ENCODE results near the gene TRAF3IP1.
A peak's percentile ranks its signal among the peaks of the same experiment; 100 is the strongest.

Gene TRAF3IP1

GRCh38 chr2:238287737-238288649, 32.3 kb upstream of the TRAF3IP1 start, which contains the start of gene PER2:
Gene PER2, minus strand, starts transcription at chr2:238288610. Its CDS starts 10,674 bp downstream, at chr2:238277936.
- no peak for DNase-seq

GRCh38 chr2:238288650-238289573, 31.4 kb upstream of the TRAF3IP1 start:
- DNase-seq, result peak; percentile 97

DNA sequence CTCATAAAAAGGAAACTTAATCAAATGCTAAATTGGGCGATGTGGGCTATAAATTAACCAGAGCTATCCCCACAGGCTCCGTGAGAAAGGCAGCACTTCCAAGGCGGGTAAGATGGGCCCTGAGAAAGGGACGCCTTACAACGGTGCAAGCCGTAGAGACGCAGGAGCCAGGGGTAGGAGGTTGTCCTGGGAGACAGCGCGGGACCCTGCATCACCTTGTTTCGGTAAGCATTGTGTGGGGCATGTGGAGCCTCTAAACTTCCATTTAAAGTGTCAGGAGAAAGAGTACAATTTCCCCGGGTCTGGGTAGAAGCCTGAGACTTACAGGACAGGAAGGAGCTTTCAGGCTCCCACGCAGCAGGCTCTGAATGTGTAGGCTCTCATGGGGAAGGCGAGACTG, 30.7 kb upstream of the TRAF3IP1 start:
- DNase-seq, result no peak

DNA sequence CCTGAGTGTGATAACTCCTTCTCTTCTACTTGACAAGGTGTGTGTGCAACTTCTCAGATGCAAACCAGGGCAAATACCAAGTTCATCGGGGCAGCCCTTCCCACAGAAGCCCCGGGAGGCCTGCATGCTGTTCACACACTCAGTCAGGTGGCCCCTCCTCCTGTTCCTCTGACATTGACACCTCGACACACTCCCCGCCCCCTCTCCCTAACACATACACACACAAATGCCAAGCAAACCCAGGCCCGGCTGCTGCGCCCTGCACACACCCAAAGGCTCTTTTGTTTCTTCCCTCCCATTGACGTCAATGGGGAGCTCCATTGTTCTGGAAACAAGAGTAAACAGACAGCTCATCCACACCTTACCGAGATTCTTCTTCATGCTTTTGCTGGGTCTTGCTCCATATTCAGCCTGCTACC, 30.2 kb upstream of the TRAF3IP1 start:
- DNase-seq, result peak; percentile 71

GRCh38 chr2:238290715-238291549, 29.4 kb upstream of the TRAF3IP1 start:
- no peak for DNase-seq

- DNase-seq, result no peak
These were observed 28.6 kb upstream of the TRAF3IP1 start for GRCh38 chr2:238291550-238292281.

DNA sequence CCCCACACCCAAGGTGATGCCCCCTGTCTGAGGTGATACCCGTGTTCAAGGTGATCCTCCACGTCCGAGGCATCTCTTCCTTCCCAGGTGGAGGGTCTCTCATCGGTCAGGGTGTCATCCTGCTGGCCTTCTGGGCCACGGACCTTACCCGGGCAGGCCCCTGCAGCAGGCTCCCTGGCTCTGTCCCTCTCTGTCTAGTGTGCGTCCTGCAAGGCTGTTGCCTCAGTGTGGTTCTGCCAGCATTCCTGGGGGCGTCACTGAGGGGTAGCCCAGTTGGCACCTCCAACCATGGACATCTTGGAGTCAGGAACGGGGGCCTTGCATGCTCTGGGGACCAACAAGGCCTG, 26.3 kb upstream of the TRAF3IP1 start:
- no peak for DNase-seq

DNA sequence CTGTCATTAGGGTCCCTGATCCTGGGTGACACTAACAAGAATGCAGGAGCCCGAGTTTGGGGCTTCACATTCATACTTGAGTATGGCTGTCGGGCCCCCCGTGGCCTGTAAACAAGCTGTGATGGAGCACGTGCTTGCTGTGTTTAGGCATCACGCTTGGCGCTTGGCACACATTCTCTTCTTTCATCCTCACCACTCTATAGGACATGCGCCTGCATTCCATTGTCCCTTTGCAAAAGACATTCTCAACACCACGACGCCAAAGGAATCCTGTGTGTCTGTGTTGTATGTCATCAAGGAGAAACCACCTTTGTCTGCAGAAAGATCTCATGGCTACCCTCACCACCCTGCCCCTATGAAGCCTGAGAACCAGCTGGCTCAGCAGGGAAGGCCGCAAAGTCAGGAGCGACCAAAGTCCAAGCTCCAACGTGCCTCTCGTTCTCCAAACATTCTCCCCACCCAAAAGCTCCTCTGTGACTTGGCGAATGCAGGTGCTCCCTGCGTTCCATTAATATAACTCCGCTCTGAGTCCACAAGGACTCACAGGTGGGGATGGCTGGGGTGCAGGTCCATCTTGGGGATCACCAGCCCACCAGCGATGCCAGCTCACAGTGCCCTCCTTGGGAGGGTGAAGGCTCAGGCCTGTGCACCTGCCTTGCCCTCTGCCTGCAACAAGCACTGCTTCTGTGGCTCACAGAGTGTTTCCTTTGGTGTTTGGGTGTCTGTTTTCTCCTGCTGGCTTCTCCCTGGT, 25.8 kb upstream of the TRAF3IP1 start:
- DNase-seq, result no peak

- DNase-seq, result no peak
These were observed 24.9 kb upstream of the TRAF3IP1 start for GRCh38 chr2:238295144-238296112.

DNA sequence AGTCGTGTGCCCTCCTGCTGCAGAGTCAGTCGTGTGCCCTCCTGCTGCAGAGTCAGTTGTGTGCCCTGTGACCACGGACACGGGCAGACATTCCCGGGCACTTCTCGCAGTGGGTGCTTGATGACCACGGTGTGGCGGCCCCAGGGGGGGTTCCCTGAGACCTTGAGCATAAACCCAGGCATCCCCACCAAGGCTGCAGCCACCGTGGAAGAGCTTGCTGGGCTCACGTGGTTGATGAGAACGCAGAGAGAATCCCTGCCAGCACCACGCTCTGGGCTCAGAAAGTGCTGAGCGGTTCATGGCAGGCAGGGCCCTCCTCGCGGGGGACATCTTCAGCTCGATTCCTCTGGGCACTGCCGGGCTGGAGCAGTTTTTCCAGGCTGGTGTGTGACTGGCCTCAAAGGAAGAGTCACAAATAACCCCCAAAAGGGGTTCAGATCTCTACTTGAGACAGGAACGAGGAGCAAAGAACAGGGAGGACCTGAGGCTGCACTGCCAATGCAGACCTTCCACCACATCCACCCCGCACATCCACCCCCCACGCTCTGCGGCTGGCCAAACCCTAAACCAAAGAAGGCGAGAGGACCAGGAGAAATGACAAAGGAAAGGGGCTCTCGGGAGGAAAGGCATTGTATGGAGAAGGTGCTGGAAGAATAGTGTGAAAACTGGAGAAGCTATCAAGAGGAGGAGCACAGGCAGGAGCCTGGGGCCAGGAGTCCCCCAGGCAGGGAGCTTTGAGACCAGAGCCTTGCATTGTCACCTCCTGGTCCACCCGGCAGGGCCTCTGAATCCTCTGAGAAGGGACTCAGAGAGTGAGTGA, 23.5 kb upstream of the TRAF3IP1 start:
- no peak for DNase-seq

- no peak for DNase-seq
These were observed 20.5 kb upstream of the TRAF3IP1 start for GRCh38 chr2:238299803-238300202.

DNA sequence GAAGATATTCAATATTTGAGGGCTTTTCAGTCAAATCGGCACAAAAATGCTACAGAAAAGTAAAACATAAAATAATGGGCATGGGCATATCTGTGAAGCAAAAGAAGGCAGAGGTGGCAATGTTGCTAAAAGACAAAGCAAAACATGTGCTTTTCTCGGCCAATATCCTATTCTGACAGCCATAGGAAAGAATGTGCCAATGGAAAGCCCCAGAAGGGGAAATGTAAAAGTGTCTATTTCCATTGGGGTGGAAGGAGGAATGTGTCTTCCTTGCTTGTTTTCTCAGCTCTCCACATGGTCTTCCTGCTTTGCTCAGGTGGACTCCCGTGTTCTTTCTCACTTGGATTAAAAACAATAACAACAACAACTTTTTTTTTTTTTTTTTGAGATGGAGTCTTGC, 18.2 kb upstream of the TRAF3IP1 start:
- no peak for DNase-seq

GRCh38 chr2:238302751-238303150, 17.6 kb upstream of the TRAF3IP1 start:
- no peak for DNase-seq

GRCh38 chr2:238304116-238304515, 16.2 kb upstream of the TRAF3IP1 start:
- DNase-seq, result no peak

GRCh38 chr2:238305092-238305862, 15.0 kb upstream of the TRAF3IP1 start:
- DNase-seq, result no peak

GRCh38 chr2:238305965-238306671, 14.2 kb upstream of the TRAF3IP1 start:
- DNase-seq, result no peak

DNA sequence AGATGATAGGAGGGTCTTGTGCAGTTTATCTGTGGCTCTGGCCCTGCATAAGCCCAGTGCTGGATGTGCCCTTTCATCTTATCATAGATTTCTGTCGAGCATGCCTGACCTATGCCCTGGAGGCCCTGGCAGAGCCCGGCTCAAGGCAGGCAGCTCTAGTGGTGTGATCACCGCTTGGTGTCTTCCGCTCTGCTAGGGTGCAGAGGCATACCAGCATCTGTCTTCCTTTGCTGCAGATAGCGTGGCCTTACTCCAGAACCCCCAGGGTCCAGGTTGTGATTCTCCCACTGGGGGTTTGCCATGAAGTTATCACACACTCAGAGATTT, 13.7 kb upstream of the TRAF3IP1 start:
- no peak for DNase-seq

DNA sequence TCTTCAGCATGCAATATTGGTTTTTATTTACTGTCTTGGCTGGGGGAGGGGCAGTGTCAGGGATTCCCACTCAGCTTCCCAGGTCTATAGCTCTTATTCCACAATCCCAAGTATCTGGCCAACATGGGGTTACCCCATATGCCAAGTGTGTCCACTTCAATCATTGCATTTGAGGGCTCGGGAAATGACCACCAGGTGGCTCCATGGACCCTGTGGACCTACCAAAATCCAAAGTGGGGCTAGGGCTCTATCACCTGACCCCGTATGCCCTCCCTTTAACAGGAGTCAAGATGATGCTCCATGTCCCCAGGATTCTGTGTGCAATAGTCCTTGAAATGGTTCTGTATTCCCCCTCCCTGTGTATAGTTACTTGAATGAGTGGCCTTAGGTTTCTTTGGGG, 12.1 kb upstream of the TRAF3IP1 start:
- DNase-seq, result no peak

Data from NK-92 treated with Interleukin-12 subunit alpha and Interleukin-12 subunit beta, amount 100 ng/mL, for 24 hours (cell line).